CD4-positive, alpha-beta T cell treated with Interleukin-6 at 100 ng/mL for 8 hours (primary cell): ENCODE data around the gene GRIFIN.
"Not testable (repeated sequence)": the region's sequence is repeated elsewhere in the genome, so short reads cannot be mapped to it uniquely, and the experiment has no call there.

Experiments
- DNase-seq: peaks from one replicate; pipeline ENCODE4 v3.0.0-alpha.2; 2020; ENCODE audit warnings: mixed read lengths, low spot score

GRIFIN gene

DNA sequence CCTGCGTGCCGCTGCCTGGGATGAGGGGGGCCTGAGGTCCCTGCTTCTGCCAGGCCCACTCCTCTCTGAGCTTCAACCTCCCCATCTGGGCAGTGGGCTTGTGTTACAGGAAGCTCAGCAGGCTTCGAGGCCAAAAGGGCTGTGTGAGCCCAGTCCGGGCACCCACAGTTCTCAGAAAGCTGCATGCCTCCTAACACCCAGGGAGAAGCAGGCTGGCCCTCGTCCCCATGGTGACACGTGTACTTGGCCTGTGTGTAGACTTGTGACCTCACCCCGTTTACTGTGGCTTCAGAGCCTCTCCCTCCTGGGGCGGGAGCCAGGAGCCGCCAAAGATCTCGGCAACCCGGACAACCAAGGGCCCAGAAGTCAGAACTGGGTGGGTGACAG is 2.2 kb upstream of the GRIFIN start:
- DNase-seq = no peak

DNA sequence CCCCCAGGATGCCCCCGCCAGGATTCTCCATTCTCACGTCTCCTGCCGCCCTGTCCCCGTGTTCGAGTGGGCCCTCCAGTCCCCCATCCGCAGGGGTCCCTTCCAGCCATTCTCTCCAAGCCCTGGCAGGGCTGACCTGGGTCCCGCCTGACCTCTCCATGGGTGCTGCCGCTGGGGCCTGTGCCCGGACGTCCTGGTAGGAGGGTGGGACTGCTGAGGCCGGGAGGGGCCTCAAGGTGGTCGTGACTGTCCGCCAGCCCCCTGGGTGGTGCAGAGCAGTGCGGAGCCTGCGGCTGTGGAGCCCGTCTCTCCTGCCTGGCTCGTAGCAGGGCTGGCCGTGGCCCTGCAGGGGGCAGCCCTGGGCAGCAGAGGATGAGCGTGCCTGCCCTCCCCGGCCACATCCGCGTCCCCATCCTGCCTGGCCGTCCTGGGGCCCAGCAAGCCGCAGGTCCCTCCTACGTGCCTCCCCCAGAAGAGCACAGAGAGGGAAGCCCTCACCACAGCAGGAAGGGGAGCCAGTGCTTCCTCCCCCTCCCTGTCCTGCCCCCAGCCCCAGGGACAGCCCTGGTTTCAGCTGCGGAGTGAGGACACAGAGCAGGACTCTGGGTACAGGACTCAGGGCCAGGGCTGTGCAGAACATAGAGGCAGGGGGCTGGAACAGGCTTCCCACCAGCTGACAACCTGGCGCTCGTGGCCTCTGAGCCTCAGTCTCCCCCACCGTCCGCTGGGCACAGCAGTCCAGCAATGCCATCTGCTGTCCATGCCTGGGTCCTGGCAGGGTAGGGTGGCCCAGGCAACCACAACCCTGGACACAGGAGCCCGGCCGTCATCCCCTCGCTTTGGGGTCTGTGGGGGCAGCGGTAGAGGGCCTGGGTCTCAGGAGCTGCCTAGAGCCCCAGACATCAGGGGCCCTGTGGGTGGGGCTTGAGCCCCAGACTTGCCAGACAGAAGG is 1.5 kb upstream of the GRIFIN start:
- DNase-seq = peak; percentile 64

DNA sequence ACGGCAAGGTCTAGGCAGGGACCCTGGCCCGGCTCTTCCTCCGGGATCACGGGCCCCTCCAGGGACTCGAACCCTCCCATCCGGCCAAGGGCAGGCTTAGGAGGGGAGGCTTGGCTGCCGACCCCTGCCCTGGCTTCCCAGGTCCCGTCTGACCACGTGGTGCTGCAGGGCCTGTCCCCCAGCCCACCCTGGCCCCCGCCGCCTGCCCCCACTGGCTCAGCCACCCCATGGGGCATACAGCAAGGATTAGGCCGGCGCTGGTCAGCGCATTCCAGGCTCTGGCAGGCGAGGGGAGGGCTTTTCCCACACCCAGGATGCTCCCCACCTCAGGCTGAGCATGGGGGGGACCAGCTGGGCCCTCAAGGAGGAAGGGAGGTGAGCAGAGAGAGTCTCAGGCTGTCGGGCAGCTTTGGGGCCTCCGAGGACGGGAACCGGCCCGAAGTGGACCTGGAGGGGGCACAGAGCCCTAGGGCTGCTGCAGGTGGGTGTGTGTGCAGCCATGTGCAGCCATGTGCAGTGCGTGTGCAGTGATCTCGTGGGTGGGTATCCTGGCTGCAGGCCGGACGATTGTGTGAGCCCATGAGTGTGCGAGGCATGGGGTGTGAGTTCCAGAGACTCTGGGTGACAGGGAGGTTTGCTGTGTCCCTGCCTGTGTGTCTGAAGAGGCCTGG is 713 bp upstream of the GRIFIN start:
- DNase-seq = no peak

DNA sequence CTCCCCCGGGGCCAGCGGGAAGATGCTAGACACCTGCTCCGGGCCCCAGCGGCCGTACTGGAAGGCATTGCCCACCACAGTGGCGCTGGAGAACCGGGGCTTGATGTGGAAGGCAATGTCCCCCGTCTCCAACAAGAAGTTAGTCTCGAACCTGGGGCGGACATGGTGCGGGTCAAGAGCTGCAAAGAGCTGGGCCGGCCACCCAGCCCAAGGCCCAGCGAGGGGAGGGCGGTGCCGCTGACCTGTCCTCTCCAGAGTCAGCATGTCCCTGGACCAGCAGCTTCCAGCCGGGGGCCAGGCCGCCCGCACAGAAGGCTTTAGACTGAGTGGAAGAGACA is 551 bp downstream of the GRIFIN start:
- no peak for DNase-seq

DNA sequence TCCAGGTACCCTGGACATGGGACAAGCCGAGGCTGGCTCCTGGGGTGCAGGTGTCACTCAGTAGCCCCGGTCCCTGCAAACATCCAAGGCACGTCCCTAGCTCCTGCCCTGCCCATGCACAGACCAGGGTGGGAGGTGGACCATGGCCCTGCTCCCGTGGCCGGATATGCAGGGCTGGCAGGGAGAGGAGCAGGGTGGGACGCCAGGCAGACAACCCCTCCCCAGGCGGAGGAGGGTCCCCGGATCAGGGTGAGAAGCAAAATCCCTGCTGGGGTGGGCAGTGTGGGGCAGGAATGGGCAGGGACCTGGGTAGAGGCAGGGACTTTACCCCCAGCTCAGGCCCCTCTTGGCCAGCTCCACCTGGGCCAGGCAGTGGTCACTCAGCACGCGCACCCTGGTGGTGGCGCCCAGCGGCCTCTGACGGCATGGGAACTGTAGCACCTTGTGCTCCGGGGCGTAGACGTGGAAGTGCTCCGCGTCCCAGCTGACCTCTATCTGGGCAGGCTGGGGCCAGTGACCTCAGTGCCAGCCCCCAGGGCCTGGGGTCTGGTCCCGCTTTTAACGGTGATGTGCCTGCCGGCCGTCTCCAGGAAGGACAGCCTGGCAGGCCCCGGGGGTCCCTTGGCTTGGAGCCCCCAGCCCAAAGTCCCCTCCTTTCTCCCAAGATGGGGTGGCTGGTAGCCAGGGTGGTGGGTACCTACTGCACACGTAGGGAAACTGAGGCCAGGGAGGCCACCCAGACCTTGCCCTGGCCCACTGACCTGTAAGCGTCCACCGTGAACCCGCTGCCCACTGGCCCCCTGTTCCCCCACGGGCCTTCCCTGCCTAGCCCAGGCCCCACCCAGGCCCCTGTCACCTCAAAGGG is 1.2 kb downstream of the GRIFIN start:
- DNase-seq = no peak

DNA sequence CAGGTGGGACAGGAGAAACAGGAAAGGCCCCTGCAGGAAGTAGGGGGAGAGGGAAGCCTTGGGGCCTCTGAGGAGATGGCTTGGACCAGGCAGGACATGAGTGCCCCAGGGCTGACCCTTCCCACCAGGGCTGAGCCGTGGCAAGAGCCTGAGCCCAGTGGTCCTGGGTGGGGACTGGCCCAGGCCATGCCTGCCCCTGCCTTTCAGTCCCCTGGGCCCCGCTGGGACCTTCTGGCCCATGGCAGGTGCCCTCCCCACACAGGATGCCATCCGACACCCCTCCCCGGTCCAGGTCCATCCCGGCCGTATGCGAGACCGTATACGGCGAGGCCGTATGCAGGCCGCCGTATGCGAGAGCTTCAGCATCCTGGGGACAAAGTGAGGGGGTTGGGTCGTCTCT is 2.0 kb downstream of the GRIFIN start:
- no peak for DNase-seq

DNA sequence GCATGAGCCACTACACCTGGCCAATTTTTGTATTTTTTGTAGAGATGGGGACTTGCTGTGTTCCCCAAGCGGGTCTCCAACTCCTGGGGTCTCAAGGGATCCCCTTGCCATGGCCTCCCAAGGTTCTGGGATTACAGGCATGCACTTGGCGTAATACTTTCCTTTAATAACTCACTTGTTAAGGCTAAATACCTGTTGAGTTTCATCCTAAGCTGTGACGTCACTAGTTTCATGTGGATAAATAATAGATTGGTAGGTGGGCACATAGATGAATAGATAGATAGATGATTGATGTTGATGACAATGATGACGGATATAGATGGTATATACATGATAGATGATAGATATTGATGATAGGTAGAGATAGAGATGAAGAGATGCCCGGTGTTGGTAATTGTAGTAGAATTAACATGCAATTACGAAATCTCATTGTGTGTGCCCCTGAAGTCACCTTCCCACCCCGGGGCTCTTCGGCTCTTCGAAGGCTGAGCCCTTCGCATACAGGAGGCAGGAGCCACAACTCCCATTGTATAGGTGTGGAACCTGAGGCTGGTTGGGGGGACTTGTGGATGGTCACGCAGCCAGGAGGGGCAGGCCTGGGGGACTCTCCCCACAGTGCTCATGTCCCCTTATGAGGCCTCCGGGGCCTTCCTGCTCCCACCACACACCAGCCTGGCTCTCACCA is 2.6 kb downstream of the GRIFIN start:
- DNase-seq = no peak

DNA sequence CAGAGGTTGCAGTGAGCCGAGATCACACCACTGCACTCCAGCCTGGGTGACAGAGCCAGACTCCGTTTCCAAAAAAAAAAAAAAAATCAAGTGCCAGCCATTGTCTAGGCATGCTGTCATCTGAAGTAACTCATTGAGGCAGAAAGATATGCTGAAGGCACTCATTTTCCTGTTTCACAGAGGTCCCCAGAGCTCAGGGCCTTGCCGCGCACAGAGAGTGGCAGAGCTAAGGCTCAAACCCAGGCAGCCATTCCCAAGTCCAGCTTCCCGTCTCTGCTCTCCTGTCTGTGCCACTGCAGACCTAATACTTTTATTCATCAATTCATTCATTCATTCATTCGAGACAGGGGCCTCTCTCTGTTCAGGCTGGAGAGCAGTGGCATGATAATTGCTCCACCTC is 3.5 kb downstream of the GRIFIN start:
- DNase-seq = no peak

DNA sequence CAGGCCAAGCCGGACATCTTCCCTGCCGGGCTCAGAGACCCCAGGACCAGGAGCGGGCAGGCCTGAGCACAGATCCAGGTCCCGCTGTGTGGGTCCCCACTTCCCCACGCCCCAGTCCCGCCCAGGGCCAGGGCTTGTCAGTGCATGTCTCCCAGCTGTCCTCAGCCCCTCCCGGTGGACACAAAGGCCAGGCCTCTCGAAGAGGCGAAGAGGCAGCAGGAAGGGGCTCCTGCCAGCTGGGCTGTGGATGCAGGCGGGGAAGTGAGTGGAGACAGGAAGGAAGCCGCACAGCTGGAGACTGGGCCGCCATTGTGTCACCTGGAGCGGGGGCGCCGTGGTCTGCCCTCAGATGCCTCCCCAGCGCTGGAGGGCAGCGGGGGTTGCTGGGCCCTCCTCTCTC is 4.8 kb downstream of the GRIFIN start:
- no peak for DNase-seq

DNA sequence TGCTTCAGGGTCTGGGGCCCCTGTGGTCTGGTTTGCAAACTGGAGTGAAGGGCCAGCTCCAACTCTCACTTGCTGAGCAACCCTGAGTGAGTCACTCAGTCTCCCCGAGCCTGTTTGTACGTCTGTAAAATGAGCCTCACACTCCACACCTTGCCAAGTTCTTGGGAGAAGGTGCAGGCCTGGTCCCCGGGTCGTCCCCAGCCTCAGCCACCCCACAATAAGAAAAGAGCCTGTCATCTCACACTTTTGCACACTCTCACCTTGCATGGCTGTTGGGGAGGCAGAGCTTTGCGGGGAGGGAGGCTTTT is 5.2 kb downstream of the GRIFIN start:
- no peak for DNase-seq

DNA sequence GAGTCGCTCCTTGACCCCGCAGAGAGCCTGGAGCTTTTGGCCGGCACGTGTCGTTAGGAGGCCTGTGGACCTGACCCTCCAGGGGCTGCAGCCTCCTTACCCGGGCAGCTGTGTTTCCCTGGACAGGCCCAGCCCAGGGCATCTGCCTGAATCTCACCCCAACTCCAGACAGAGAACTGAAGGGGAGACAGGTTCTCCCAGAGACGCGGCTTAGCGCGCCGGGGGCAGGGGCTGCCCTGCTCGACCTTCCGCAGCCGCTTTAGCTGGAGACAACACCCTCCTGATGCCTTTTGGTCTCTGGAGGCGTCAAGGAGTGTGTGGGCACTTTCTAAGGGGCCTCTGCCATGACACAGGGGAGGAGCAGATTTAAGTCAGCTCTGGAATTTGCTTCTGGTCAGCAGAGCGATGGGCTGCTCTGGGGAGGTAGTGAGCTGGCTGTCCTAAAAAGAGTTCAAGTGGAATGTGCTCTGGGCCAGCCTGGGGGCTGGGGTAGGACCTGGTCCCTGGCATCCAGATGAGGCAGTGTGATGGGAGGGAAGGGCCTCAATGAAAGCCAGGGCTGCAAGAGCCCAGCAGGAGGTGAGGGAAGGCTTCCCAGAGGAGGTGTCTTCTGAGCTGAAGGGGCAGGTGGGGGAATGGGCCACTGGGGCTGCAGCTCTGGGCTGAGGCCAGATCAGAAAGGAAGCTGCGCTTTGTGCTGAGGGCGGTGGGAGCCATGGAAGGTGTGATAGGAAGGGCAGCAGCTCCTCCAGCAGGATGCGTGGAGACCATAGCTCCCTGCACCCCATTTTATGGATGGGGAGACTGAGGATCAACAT is 5.8 kb downstream of the GRIFIN start:
- DNase-seq = no peak

DNA sequence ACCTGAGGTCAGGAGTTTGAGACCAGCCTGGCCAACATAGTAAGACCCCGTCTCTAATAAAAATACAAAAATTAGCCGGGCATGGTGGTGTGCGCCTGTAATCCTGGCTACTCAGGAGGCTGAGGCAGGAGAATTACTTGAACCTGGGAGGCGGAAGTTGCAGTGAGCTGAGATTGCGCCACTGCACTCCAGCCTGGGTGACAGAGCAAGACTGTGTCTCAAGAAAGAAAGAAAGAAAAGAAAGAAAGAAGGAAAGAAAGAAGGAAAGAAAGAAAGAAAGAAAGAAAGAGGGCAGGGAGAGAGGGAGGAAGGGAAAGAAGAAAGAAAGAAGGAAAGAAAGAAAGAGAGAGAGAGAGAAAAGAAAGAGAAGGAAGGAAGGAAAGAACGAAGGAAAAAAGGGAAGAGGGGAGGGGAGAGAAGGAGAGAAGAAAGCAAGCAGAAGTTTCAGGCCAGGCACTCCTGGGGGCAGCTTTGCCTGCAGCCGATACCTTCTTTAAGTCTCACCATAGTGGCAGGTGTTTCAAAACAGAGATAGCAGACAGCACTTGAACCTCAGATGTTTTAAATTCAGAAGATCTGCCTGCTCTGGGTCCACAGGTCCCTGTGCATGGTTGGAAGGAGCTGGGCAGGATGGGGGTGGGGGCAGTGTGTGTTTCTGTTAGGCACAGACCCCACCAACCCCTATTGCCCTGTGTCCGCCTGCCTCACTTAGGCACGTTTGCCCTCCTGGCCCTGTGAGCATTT is 6.6 kb downstream of the GRIFIN start:
- DNase-seq = not testable (repeated sequence)

DNA sequence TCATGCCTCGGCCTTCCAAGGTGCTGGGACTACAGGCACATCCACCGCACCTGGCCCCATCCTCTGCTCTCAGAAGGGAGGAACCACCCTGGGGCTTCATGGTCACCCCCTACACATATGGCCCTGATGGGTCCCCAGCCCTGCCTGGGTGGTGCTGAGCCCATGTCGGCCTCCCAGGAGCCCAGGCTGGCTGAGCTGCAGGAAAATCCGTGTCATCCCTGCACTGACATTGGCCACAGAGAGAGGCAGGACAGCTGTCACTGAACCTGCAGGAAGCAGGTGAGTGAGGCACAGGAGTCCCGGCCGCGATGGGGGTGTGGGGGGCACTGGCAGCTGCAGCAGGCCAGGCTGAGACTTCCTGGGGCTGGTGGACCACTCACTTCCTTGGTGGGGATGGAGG is 8.0 kb downstream of the GRIFIN start:
- DNase-seq = no peak

DNA sequence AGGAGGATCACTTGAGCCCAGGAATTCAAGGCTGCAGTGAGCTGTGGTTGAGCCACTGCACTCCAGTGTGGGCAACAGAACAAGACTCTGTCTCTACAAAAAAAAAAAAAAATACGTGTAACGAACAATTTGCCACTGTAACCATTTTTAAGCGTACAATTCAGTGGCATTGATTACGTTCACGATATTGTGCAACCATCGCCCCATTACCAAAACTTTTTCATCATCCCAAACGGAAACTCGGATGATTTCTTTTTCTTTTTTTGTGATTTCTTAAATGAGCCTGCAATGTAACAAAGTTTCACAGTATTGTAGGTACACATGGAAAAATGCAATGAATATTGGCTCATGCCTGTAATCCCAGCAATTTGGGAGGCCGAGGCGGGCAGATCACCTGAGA is 9.5 kb downstream of the GRIFIN start:
- DNase-seq = no peak

DNA sequence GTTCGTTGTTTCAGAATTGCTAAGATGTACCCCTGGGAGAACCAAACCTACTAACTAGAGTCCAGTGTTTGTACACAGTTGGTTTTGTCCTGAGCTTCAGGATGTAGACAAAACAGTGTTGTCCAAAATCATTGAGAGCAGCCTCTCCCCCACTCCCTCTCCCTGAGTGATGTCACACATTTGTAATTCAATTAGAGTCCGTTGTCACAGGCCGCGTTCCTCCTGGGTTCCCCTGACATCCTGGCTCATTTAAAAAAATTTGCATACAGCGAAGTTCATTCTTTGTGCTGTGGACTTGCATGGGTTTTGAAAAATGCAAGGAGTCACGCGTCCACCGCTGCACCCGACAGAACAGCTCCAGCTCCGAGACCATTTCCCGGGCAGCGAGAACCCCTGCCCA is 10.3 kb downstream of the GRIFIN start:
- no peak for DNase-seq

DNA sequence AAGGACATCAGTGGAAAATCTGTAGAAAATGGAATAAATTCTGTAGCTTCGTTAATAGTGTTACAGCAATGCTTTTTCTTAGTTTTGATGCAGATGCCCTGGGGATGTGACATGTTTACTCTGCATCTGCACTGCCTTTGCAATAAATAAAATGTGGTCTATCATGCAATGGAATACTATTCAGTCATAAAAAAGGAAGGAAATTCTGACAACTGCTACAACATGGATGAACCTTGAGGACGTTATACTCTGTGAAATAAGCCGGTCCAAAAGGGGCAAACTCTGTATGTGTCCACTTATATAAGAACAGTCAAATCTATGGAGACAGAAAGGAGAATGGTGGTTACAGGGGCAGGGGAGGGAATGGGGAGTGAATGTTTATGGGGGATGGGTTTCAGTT is 13.5 kb downstream of the GRIFIN start:
- no peak for DNase-seq

DNA sequence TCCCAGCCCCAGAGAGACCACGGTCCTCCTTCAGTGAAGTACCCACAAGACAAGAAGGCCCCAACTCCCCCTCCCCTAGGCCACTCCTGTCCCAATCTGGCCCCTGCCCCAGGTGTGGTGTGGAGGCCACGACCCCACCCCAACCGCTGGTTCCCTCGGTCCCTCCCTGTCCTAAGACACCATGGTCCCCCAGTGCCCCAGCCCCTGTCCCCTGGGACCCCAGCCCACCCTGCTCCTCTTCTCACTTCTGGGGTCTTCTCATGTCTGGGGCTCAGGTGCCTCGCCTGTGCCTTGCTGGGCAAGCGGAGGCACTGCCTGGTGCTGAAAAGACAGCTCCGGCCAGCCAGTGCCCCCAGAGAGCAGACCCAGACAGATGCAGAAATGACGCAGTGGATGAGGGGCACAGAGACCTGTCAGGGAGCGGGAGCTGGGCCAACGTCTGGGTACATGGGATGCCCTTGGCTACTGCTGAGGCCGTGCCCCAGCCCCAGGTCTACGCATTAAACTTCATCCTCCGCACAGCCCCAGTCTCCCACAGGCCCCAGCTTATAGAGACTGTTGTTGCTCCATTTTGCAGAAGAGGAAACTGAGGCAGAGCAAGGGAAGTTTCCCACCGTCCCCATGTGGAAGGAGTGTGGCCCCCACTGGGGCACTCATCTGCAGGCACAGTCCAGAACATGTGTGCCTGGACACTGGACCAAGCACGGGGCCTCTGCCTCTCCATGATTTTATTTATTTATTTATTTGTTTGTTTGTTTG is 14.8 kb downstream of the GRIFIN start:
- DNase-seq = no peak

DNA sequence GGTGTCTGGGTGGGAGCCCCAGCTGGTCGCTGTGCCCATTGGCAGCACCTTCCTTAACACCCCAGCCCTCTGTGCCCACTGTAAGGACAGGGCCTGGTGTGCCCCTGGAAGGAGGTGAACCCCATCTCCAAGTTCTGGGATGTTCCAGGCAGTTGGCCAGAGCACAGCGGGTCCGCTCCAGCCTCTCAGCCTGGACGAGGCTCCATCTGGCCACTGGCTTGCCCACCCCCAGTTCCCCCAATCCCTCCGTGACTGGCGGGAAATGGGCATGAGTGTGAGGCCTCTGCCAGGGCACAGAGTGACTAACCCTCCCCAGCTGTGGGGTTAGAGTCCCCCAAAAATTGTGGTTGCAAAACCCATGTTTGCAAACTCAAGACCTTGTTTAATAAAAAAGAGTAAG is 15.6 kb downstream of the GRIFIN start:
- DNase-seq = no peak

DNA sequence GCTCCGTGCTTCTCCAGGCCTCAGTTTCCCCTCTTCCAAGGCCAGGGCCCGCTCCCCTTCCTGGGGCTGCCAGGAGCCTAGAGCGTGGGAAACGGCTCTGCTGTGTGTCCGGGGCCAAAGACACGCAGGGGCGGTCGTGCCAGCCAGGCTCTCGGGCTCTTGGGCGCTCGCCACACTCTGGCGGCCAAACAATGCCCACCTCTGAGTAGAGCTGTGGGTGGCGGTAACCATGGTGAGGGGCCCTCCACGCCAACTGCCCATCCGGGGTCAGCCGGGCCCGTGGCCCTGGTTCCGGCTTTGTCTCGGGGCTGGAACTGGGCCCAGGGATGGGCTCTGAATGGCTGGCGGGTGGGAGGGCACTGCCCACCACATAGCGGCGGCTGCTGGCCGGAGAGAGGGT is 16.0 kb downstream of the GRIFIN start:
- DNase-seq = no peak

DNA sequence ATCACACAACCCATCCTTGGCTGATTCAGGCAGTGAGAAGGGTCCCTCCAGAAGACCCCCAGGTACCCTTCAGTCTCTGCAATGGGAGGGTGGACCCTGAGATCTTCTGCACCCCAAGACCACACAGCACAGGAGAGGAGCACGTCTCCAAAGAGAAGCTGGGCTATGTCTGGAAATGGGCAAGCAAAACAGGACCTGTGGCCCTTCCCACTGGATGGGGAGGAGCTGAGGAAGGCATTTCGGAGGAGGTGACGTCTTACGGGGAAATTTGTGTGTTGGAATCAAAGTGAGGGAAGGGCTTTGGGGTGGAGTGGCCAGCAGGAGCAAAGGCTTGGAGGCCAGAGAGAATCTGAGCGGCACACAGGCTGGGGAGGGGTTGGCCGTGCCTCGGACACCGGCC is 16.5 kb downstream of the GRIFIN start:
- DNase-seq = no peak
